Mesendoderm (in vitro differentiated cells): ENCODE data around the gene COG7.
"Not testable (repeated sequence)": the region's sequence is repeated elsewhere in the genome, so short reads cannot be mapped to it uniquely, and the experiment has no call there.

Experiments
- DNase-seq: peaks from one replicate; pipeline ENCODE4 v3.0.0; 2013
- H2AK5ac ChIP-seq: 2 replicates; pipeline ENCODE4 v1.6.1; 2013; ENCODE audit warnings: low read length, inconsistent platforms
- H2BK120ac ChIP-seq: 2 replicates; pipeline ENCODE4 v1.6.1; 2013; ENCODE audit warnings: low read depth, mild to moderate bottlenecking, low read length, moderate library complexity, mixed read lengths
- H2BK15ac ChIP-seq: replicated peaks from 2 replicates; pipeline ENCODE4 v1.6.1; 2013; ENCODE audit warnings: low read depth, mild to moderate bottlenecking, moderate library complexity
- H2BK5ac ChIP-seq: 2 replicates; pipeline ENCODE4 v1.6.1; 2013; ENCODE audit warnings: low read length, inconsistent platforms
- H3K18ac ChIP-seq: 2 replicates; pipeline ENCODE4 v1.6.1; 2013; ENCODE audit warnings: mild to moderate bottlenecking, low read length, mixed read lengths
- H3K23ac ChIP-seq: one replicate; pipeline ENCODE4 v1.6.1; 2013; ENCODE audit warnings: low read length
- H3K27ac ChIP-seq: 2 replicates; pipeline ENCODE4 v1.5.1; 2013; ENCODE audit warnings: low read depth, mild to moderate bottlenecking, inconsistent platforms, low read length, moderate library complexity
- H3K27me3 ChIP-seq: 2 replicates; pipeline ENCODE4 v1.6.1; 2013; ENCODE audit warnings: low read length, control low read depth, mild to moderate bottlenecking, inconsistent platforms; ENCODE audit not compliant: insufficient read depth, poor library complexity
- H3K36me3 ChIP-seq: 2 replicates; pipeline ENCODE4 v1.6.1; 2013; ENCODE audit warnings: low read length, inconsistent platforms; ENCODE audit not compliant: control insufficient read depth, insufficient read depth
- H3K4ac ChIP-seq: one replicate; pipeline ENCODE4 v1.6.1; 2013; ENCODE audit warnings: low read depth, mild to moderate bottlenecking, low read length, moderate library complexity
- H3K4me1 ChIP-seq: 2 replicates; pipeline ENCODE4 v1.6.1; 2013; ENCODE audit warnings: low read depth, low read length, inconsistent platforms; ENCODE audit not compliant: control insufficient read depth
- H3K4me2 ChIP-seq: 2 replicates; pipeline ENCODE4 v1.6.1; 2013; ENCODE audit warnings: low read length
- H3K4me3 ChIP-seq: 2 replicates; pipeline ENCODE4 v1.5.1; 2013; ENCODE audit warnings: mild to moderate bottlenecking, low read length
- H3K56ac ChIP-seq: one replicate; pipeline ENCODE4 v1.6.1; 2013; ENCODE audit warnings: low read length
- H3K79me1 ChIP-seq: 2 replicates; pipeline ENCODE4 v1.6.1; 2013; ENCODE audit warnings: low read length, inconsistent platforms
- H3K79me2 ChIP-seq: 2 replicates; pipeline ENCODE4 v1.6.1; 2013; ENCODE audit warnings: mild to moderate bottlenecking, low read length; ENCODE audit not compliant: control insufficient read depth, insufficient read depth
- H3K9ac ChIP-seq: 2 replicates; pipeline ENCODE4 v1.6.1; 2013; ENCODE audit warnings: low read length, inconsistent platforms
- H4K5ac ChIP-seq: one replicate; pipeline ENCODE4 v1.6.1; 2013; ENCODE audit warnings: low read length
- H4K8ac ChIP-seq: one replicate; pipeline ENCODE4 v1.6.1; 2013; ENCODE audit warnings: low read depth, mild to moderate bottlenecking, control low read depth, low read length, moderate library complexity
- WGBS: extraction: QIAGEN DNeasy Blood & Tissue Kit; methylation state at CpG from one replicate; pipeline ENCODE4 v1.1.7; 2013; ENCODE audit warnings: low lambda C conversion rate, missing lambda C conversion rate; ENCODE audit not compliant: insufficient coverage; ENCODE audit errors: extremely low coverage; 5-methylcytosine and 5-hydroxymethylcytosine counted together

The COG7 gene

DNA sequence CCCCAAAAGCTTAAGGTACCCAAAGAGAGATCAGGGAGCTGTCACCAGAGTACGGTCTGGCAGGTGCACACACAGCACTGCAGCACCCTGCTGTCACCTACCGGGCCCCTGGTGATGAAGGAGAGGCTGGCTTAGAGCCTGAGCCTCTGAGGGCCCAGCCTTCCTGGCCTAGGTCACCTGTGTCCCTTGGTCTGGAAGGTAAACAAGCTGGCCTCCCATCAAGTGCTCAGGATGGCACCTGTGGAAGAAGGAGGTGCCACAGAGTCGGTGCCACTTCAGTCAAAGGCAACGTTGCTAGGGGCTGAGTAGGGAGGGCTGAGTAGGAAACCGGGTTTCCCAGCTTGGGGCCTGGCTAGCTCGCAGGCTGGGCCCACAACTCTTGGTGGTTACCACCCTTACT lies 70.7 kb downstream of the COG7 start:
- no peaks in the 10 kb centered on the region for H3K79me2 ChIP-seq
- H4K5ac ChIP-seq, result no peak overlapping the region
- DNase-seq, result no peak
- no peak overlapping the region for H3K18ac ChIP-seq
- H3K23ac ChIP-seq, result no peak overlapping the region
- WGBS, result no CpG with 5 or more reads among the region's 6 CpGs
- no peak overlapping the region for H3K27ac ChIP-seq
- H3K56ac ChIP-seq, result no peak overlapping the region
- no peak overlapping the region for H3K4me3 ChIP-seq
- H4K8ac ChIP-seq, result no peak overlapping the region
- no peak overlapping the region for H2AK5ac ChIP-seq
- H3K4me1 ChIP-seq, result no peaks in the 10 kb centered on the region
- H3K36me3 ChIP-seq, result no peaks in the 10 kb centered on the region
- no peak overlapping the region for H2BK15ac ChIP-seq
- H2BK120ac ChIP-seq, result no peak overlapping the region
- no peaks in the 10 kb centered on the region for H3K27me3 ChIP-seq
- H3K9ac ChIP-seq, result no peak overlapping the region
- no peak overlapping the region for H3K4me2 ChIP-seq
- H3K4ac ChIP-seq, result no peak overlapping the region
- no peak overlapping the region for H2BK5ac ChIP-seq
- no peaks in the 10 kb centered on the region for H3K79me1 ChIP-seq

- H2BK15ac ChIP-seq, H4K8ac ChIP-seq, H3K36me3 ChIP-seq, H3K23ac ChIP-seq, DNase-seq, H4K5ac ChIP-seq, H3K4ac ChIP-seq, H3K4me1 ChIP-seq, H2BK120ac ChIP-seq, H3K56ac ChIP-seq, H3K79me1 ChIP-seq, H3K27me3 ChIP-seq, H3K27ac ChIP-seq, H3K9ac ChIP-seq, H3K18ac ChIP-seq, H3K4me2 ChIP-seq, H2AK5ac ChIP-seq, H3K4me3 ChIP-seq, H2BK5ac ChIP-seq, H3K79me2 ChIP-seq: not testable (repeated sequence)
- no CpG with 5 or more reads among the region's 9 CpGs for WGBS
Observed at GRCh38 chr16:23381702-23382101, 71.3 kb downstream of the COG7 start.

- Histone ChIP-seq H3K56ac (no peak overlapping the region), H3K4me2 (no peak overlapping the region), H3K23ac (no peak overlapping the region), H3K79me2 (no peaks in the 10 kb centered on the region), H2BK15ac (no peak overlapping the region), H3K36me3 (no peaks in the 10 kb centered on the region), H3K4me1 (no peaks in the 10 kb centered on the region), H4K5ac (no peak overlapping the region), H4K8ac (no peak overlapping the region), H3K18ac (no peak overlapping the region), H3K27me3 (no peaks in the 10 kb centered on the region), H3K4me3 (no peak overlapping the region), H3K4ac (no peak overlapping the region), H2BK5ac (no peak overlapping the region), H3K79me1 (no peaks in the 10 kb centered on the region), H3K9ac (no peak overlapping the region), H2BK120ac (no peak overlapping the region), H3K27ac (no peak overlapping the region), H2AK5ac (no peak overlapping the region)
- DNase-seq, result no peak
- WGBS, result no CpG with 5 or more reads among the region's 20 CpGs
Observed at GRCh38 chr16:23380501-23380951, 72.5 kb downstream of the COG7 start.

DNA sequence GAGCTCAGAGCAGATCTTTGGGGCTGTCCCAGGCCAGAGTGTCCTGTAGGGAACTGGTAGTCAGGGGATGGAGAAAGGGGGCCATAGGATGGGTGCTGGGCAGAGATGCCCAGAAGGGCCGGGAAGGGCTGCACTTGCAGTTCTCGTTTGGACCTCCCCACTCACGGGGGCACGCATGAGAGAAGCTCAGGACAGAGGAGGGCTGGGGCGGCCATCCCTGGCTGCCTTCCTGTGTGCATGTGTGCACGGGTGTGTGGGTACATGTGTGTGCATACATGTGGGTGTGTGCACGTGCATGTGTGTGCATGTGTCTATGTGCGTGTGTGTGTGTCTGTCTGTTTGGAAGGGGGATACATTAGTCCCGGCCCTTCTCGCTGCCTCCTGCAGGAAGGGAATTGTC lies 73.3 kb downstream of the COG7 start:
- Histone ChIP-seq H3K4me1 (no peaks in the 10 kb centered on the region), H3K27ac (no peak overlapping the region), H3K79me2 (no peaks in the 10 kb centered on the region), H3K4me2 (no peak overlapping the region), H2BK120ac (no peak overlapping the region), H3K4me3 (no peak overlapping the region), H2BK15ac (no peak overlapping the region), H3K27me3 (no peaks in the 10 kb centered on the region), H3K56ac (no peak overlapping the region), H3K79me1 (no peaks in the 10 kb centered on the region), H2AK5ac (no peak overlapping the region), H3K23ac (no peak overlapping the region), H3K36me3 (no peaks in the 10 kb centered on the region), H4K5ac (no peak overlapping the region), H2BK5ac (no peak overlapping the region), H3K9ac (no peak overlapping the region), H3K4ac (no peak overlapping the region), H4K8ac (no peak overlapping the region), H3K18ac (no peak overlapping the region)
- no CpG with 5 or more reads among the region's 10 CpGs for WGBS
- DNase-seq, result no peak

DNA sequence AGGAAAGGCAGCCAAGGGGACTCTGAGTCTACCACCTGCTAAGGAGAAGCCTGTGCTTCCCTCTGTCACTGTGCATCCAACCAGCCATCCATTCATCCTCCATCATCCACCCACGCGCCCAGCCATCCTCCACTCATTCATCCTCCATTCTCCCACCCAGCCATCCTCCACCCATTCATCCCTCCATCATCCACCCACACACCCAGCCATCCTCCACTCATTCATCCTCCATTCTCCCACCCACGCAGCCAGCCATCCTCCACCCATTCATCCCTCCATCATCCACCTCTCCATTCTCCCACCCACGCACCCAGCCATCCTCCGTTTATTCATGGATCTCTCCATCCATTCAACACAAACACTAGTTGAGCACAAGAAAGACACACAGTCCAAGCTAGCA lies 74.1 kb downstream of the COG7 start:
- DNase-seq, result no peak
- Histone ChIP-seq H3K79me2 (no peaks in the 10 kb centered on the region), H3K9ac (no peak overlapping the region), H3K36me3 (no peaks in the 10 kb centered on the region), H4K8ac (no peak overlapping the region), H3K4me1 (no peaks in the 10 kb centered on the region), H3K4me2 (no peak overlapping the region), H3K4ac (no peak overlapping the region), H2AK5ac (no peak overlapping the region), H3K56ac (no peak overlapping the region), H4K5ac (no peak overlapping the region), H3K18ac (no peak overlapping the region), H3K27me3 (no peaks in the 10 kb centered on the region), H3K23ac (no peak overlapping the region), H3K4me3 (no peak overlapping the region), H2BK15ac (no peak overlapping the region), H2BK120ac (no peak overlapping the region), H2BK5ac (no peak overlapping the region), H3K79me1 (no peaks in the 10 kb centered on the region), H3K27ac (no peak overlapping the region)
- 100% methylated on average over 2 of the region's 5 CpGs for WGBS

GRCh38 chr16:23378256-23378655 lies 74.7 kb downstream of the COG7 start:
- Histone ChIP-seq H2BK5ac (no peak overlapping the region), H3K79me1 (no peaks in the 10 kb centered on the region), H3K27ac (no peak overlapping the region), H3K4ac (no peak overlapping the region), H3K56ac (no peak overlapping the region), H3K79me2 (no peaks in the 10 kb centered on the region), H3K9ac (no peak overlapping the region), H3K4me3 (no peak overlapping the region), H3K27me3 (no peaks in the 10 kb centered on the region), H4K8ac (no peak overlapping the region), H2AK5ac (no peak overlapping the region), H4K5ac (no peak overlapping the region), H2BK120ac (no peak overlapping the region), H3K18ac (no peak overlapping the region), H3K23ac (no peak overlapping the region), H3K4me2 (no peak overlapping the region), H3K4me1 (no peaks in the 10 kb centered on the region), H3K36me3 (no peaks in the 10 kb centered on the region), H2BK15ac (no peak overlapping the region)
- no peak for DNase-seq
- no CpG with 5 or more reads among the region's 8 CpGs for WGBS
